Keratinocyte (primary cell): ENCODE measurements around the gene FUZ. TPM values are rescaled to one million over a fixed set of nuclear protein-coding genes. Genes with fewer than 3 reads are reported as not detected.

Experiments
- DNase-seq: peaks from one replicate; pipeline ENCODE4 v3.0.0-alpha.2; 2011; ENCODE audit warnings: low read depth, missing footprints, low spot score
- FAIRE-seq: peaks from 2 replicates; lab custom pipeline; 2011; peaks lifted over from hg19 to GRCh38; lab: Jason Lieb, UNC
- H2AFZ ChIP-seq: 2 replicates; pipeline ENCODE4 v1.6.0; 2012; ENCODE audit warnings: low read length, control low read depth, inconsistent platforms; ENCODE audit not compliant: control insufficient read depth
- H3K27ac ChIP-seq: 2 replicates; pipeline ENCODE4 v1.5.1; 2011; ENCODE audit warnings: low read length; ENCODE audit not compliant: control insufficient read depth, insufficient read depth
- H3K27me3 ChIP-seq: 3 replicates; pipeline ENCODE4 v1.6.0; 2011; ENCODE audit warnings: low read length; ENCODE audit not compliant: control insufficient read depth, insufficient read depth; ENCODE audit errors: extremely low read depth
- H3K36me3 ChIP-seq, 2 experiments: 2 replicates in 1 of 2; 3 replicates in 1 of 2; pipeline ENCODE4 v1.5.1; 2011; ENCODE audit warnings: low read length in 2 of 2, mild to moderate bottlenecking in 1 of 2; ENCODE audit not compliant: control insufficient read depth in 2 of 2, insufficient read depth in 2 of 2; ENCODE audit errors: extremely low read depth in 1 of 2
- H3K4me1 ChIP-seq: 3 replicates; pipeline ENCODE4 v1.5.1; 2011; ENCODE audit warnings: low read length; ENCODE audit not compliant: control insufficient read depth, insufficient read depth; ENCODE audit errors: extremely low read depth
- H3K4me2 ChIP-seq: 3 replicates; pipeline ENCODE4 v1.6.0; 2011; ENCODE audit warnings: low read depth, low read length; ENCODE audit not compliant: control insufficient read depth, insufficient read depth; ENCODE audit errors: extremely low read depth
- H3K4me3 ChIP-seq, 3 experiments: fragments of 200-600 bp in 1 of 3; sonication (generic) in 1 of 3; 2 replicates in 2 of 3; 3 replicates in 1 of 3; pipeline ENCODE4 v1.5.1; 2011 to 2016; ENCODE audit warnings: low read length in 3 of 3, mild to moderate bottlenecking in 3 of 3, control low read depth in 2 of 3, inconsistent platforms in 1 of 3, low read depth in 1 of 3, mixed read lengths in 1 of 3, mixed run types in 1 of 3, moderate library complexity in 1 of 3; ENCODE audit not compliant: control insufficient read depth in 2 of 3, insufficient read depth in 2 of 3; ENCODE audit errors: extremely low read depth in 1 of 3
- H3K79me2 ChIP-seq: 2 replicates; pipeline ENCODE4 v1.6.0; 2012; ENCODE audit warnings: low read length; ENCODE audit not compliant: control insufficient read depth, insufficient read depth
- H3K9ac ChIP-seq: 3 replicates; pipeline ENCODE4 v1.6.0; 2011; ENCODE audit warnings: low read length; ENCODE audit not compliant: control insufficient read depth, insufficient read depth; ENCODE audit errors: extremely low read depth
- H3K9me1 ChIP-seq: 3 replicates; pipeline ENCODE4 v1.6.0; 2011; ENCODE audit warnings: low read length; ENCODE audit not compliant: control insufficient read depth, insufficient read depth; ENCODE audit errors: extremely low read depth
- H3K9me3 ChIP-seq: 2 replicates; pipeline ENCODE4 v1.5.1; 2012; ENCODE audit warnings: low read depth, low read length; ENCODE audit not compliant: control insufficient read depth
- H4K20me1 ChIP-seq: 3 replicates; pipeline ENCODE4 v1.6.0; 2011; ENCODE audit warnings: low read length; ENCODE audit not compliant: control insufficient read depth, insufficient read depth; ENCODE audit errors: extremely low read depth
- CTCF ChIP-seq, 3 experiments: IDR thresholded peaks in 1 of 3; conservative IDR thresholded peaks in 1 of 3; optimal IDR thresholded peaks in 1 of 3; 2 replicates in 2 of 3; 3 replicates in 1 of 3; pipeline versions ENCODE3 to v1.5.1; 2011; ENCODE audit warnings: low read length in 3 of 3, mild to moderate bottlenecking in 3 of 3, moderate library complexity in 2 of 3, control low read depth in 1 of 3, inconsistent platforms in 1 of 3; ENCODE audit not compliant: insufficient read depth in 2 of 3; ENCODE audit errors: extremely low read depth in 1 of 3
- EZH2 ChIP-seq: IDR thresholded peaks from one replicate; pipeline ENCODE4 v1.6.1; 2012; ENCODE audit warnings: inconsistent platforms, mild to moderate bottlenecking, low read length, moderate library complexity
- dilution Hi-C: fragments of 300-500 bp; cut with MboI; formaldehyde crosslinking; loops from one replicate; pipeline ENCODE4 v1.7.0; 2020; ENCODE audit warnings: low sequenced_read_pairs; ENCODE audit not compliant: extremely low pct_ligation_motif_present
- polyA plus RNA-seq, 5 experiments: library from polyadenylated mRNA; depleted of rRNA in 3 of 5; stranded (reverse) in 3 of 5; stranded (forward) in 1 of 5; unstranded in 1 of 5; fragments of >200 nt; gene quantifications; 1 replicate in 1 of 5; 2 replicates in 3 of 5; 3 replicates in 1 of 5; pipeline versions ENCODE4 v1.2.1 to v1.2.3, GENCODE V29; 2011 to 2012; ENCODE audit warnings: missing spikeins in 2 of 5, low read depth in 1 of 5, low replicate concordance in 1 of 5

The FUZ gene
- polyA plus RNA-seq, 1 donor (not counting 4 experiments of a cell fraction or from before 2014, with no cell fraction given) = 3.7 TPM

- Histone ChIP-seq H3K27ac (peak overlapping the region; percentile 96), H2AFZ (peak overlapping the region; percentile 98), H4K20me1 (no peaks in the 10 kb centered on the region), H3K9ac (peak overlapping the region; percentile 87), H3K27me3 (no peaks in the 10 kb centered on the region), H3K9me3 (no peaks in the 10 kb centered on the region), H3K4me3 (peak overlapping the region; percentile 54 to 97 (median 97)), H3K36me3 (no peaks in the 10 kb centered on the region), H3K4me1 (peaks cover 25% of the 10 kb centered on the region), H3K9me1 (no peaks in the 10 kb centered on the region), H3K79me2 (no peaks in the 10 kb centered on the region), H3K4me2 (peak overlapping the region; percentile 95)
- DNase-seq = no peak
- dilution Hi-C loops = no loop called here
- no peak for FAIRE-seq
- TF ChIP-seq EZH2 (no peak), CTCF (optimal IDR thresholded peaks at IDR 0.05 in 1 of 3, IDR thresholded peaks at IDR 0.05 in 1 of 3, conservative IDR thresholded peaks at IDR 0.05 in 1 of 3; ENCODE audit: extremely low read depth in 1 of 3, insufficient read depth in 2 of 3, low read length in 3 of 3) (no peak)
These were observed 568 bp downstream of the FUZ start for GRCh38 chr19:49812452-49812996.

- Histone ChIP-seq H4K20me1 (no peaks in the 10 kb centered on the region), H3K9me1 (no peaks in the 10 kb centered on the region), H3K4me1 (peaks cover 21% of the 10 kb centered on the region), H3K9ac (no peak overlapping the region), H3K9me3 (no peaks in the 10 kb centered on the region), H3K4me3 (no peak overlapping the region), H3K27ac (no peak overlapping the region), H3K4me2 (no peak overlapping the region), H2AFZ (no peak overlapping the region), H3K36me3 (no peaks in the 10 kb centered on the region), H3K79me2 (no peaks in the 10 kb centered on the region), H3K27me3 (no peaks in the 10 kb centered on the region)
- DNase-seq (no peak), FAIRE-seq (no peak)
- dilution Hi-C loops = no loop called here
- TF ChIP-seq CTCF (optimal IDR thresholded peaks at IDR 0.05 in 1 of 3, IDR thresholded peaks at IDR 0.05 in 1 of 3, conservative IDR thresholded peaks at IDR 0.05 in 1 of 3; ENCODE audit: extremely low read depth in 1 of 3, insufficient read depth in 2 of 3, low read length in 3 of 3) = no peak
- no peak for TF ChIP-seq EZH2
These were observed 1.8 kb downstream of the FUZ start for GRCh38 chr19:49811328-49811727.
